Measurements from ENCODE around the gene YWHAE. TPM values are rescaled to one million over a fixed set of nuclear protein-coding genes. Genes with fewer than 3 reads are reported as not detected.

The YWHAE gene
- total and polyA plus RNA-seq, 9 of the 15 experiments (the other 6 are each of a cell fraction or from before 2014, with no cell fraction given) = 184 to 727 (median 448) TPM

DNA sequence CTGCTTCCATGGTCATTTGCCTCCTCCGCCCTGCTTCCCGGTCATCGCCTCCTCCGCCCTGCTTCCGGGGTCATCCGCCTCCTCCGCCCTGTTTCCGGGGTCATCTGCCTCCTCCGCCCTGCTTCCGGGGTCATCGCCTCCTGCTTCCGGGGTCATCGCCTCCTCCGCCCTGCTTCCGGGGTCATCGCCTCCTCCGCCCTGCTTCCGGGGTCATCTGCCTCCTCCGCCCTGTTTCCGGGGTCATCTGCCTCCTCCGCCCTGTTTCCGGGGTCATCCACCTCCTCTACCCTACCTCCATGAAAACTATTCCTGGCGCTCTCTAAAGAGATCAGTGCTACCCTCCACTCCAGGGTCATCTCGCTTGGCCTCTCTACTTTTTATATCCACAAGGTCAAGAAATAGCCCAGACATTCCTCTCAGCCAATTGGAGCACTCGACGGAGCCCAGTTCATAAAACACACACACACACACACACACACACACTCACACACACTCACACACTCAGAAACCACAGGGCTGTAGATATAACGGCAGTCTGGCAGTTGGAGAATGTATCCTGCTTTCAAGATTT is 75.7 kb downstream of the YWHAE start (continued):
- TF ChIP-seq, protein P1, sequence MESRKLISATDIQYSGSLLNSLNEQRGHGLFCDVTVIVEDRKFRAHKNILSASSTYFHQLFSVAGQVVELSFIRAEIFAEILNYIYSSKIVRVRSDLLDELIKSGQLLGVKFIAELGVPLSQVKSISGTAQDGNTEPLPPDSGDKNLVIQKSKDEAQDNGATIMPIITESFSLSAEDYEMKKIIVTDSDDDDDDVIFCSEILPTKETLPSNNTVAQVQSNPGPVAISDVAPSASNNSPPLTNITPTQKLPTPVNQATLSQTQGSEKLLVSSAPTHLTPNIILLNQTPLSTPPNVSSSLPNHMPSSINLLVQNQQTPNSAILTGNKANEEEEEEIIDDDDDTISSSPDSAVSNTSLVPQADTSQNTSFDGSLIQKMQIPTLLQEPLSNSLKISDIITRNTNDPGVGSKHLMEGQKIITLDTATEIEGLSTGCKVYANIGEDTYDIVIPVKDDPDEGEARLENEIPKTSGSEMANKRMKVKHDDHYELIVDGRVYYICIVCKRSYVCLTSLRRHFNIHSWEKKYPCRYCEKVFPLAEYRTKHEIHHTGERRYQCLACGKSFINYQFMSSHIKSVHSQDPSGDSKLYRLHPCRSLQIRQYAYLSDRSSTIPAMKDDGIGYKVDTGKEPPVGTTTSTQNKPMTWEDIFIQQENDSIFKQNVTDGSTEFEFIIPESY (CRISPR knock-in tag; IDR thresholded peaks at IDR 0.05) = no peak
- TF ChIP-seq ZC3H4 (CRISPR knock-in tag; IDR thresholded peaks at IDR 0.05; ENCODE audit: borderline replicate concordance) = no peak
- no peak for TF ChIP-seq ZNF324 (CRISPR knock-in tag; IDR thresholded peaks at IDR 0.05)
- TF ChIP-seq KHSRP (IDR thresholded peaks at IDR 0.05) = no peak
- no peak for TF ChIP-seq SRSF9 (IDR thresholded peaks at IDR 0.05; ENCODE audit: borderline replicate concordance, low read depth, low read length)
- TF ChIP-seq EWSR1 (IDR thresholded peaks at IDR 0.05; ENCODE audit: borderline replicate concordance, low read depth, partially characterized antibody) = no peak
- TF ChIP-seq RFX5 (IDR thresholded peaks at IDR 0.05; ENCODE audit: low read depth, low read length) = no peak
- TF ChIP-seq, protein P2, sequence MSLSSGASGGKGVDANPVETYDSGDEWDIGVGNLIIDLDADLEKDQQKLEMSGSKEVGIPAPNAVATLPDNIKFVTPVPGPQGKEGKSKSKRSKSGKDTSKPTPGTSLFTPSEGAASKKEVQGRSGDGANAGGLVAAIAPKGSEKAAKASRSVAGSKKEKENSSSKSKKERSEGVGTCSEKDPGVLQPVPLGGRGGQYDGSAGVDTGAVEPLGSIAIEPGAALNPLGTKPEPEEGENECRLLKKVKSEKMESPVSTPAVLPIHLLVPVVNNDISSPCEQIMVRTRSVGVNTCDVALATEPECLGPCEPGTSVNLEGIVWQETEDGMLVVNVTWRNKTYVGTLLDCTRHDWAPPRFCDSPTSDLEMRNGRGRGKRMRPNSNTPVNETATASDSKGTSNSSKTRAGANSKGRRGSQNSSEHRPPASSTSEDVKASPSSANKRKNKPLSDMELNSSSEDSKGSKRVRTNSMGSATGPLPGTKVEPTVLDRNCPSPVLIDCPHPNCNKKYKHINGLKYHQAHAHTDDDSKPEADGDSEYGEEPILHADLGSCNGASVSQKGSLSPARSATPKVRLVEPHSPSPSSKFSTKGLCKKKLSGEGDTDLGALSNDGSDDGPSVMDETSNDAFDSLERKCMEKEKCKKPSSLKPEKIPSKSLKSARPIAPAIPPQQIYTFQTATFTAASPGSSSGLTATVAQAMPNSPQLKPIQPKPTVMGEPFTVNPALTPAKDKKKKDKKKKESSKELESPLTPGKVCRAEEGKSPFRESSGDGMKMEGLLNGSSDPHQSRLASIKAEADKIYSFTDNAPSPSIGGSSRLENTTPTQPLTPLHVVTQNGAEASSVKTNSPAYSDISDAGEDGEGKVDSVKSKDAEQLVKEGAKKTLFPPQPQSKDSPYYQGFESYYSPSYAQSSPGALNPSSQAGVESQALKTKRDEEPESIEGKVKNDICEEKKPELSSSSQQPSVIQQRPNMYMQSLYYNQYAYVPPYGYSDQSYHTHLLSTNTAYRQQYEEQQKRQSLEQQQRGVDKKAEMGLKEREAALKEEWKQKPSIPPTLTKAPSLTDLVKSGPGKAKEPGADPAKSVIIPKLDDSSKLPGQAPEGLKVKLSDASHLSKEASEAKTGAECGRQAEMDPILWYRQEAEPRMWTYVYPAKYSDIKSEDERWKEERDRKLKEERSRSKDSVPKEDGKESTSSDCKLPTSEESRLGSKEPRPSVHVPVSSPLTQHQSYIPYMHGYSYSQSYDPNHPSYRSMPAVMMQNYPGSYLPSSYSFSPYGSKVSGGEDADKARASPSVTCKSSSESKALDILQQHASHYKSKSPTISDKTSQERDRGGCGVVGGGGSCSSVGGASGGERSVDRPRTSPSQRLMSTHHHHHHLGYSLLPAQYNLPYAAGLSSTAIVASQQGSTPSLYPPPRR (CRISPR knock-in tag; IDR thresholded peaks at IDR 0.05; ENCODE audit: borderline replicate concordance) = no peak
- no peak for TF ChIP-seq HNRNPL (IDR thresholded peaks at IDR 0.05; ENCODE audit: low read depth, low read length)
- TF ChIP-seq JUNB (CRISPR knock-in tag; conservative IDR thresholded peaks at IDR 0.05) = no peak
- no peak for TF ChIP-seq HDAC3 (IDR thresholded peaks at IDR 0.05; ENCODE audit: borderline replicate concordance, partially characterized antibody)
- no peak for TF ChIP-seq PTTG1 (tag; IDR thresholded peaks at IDR 0.05; ENCODE audit: low read depth)
- TF ChIP-seq PTBP1 (IDR thresholded peaks at IDR 0.05; ENCODE audit: low read depth, low read length) = no peak
- TF ChIP-seq KAT8 (IDR thresholded peaks at IDR 0.05; ENCODE audit: low read depth) = no peak
- no peak for TF ChIP-seq NONO (IDR thresholded peaks at IDR 0.05; ENCODE audit: low read depth in 2 of 2, low read length in 1 of 2)
- no peak for TF ChIP-seq HDGF (IDR thresholded peaks at IDR 0.05)
- TF ChIP-seq DMBX1 (CRISPR knock-in tag; IDR thresholded peaks at IDR 0.05; ENCODE audit: borderline replicate concordance) = no peak
- TF ChIP-seq NFATC3 (IDR thresholded peaks at IDR 0.05) = no peak
- peak; percentile 50 for TF ChIP-seq PCBP1 (IDR thresholded peaks at IDR 0.05; ENCODE audit: low read depth, low read length, poor library complexity, severe bottlenecking)
- peak; percentile 78 for TF ChIP-seq ZNF766 (CRISPR knock-in tag; conservative IDR thresholded peaks at IDR 0.05)
- TF ChIP-seq, protein P3, sequence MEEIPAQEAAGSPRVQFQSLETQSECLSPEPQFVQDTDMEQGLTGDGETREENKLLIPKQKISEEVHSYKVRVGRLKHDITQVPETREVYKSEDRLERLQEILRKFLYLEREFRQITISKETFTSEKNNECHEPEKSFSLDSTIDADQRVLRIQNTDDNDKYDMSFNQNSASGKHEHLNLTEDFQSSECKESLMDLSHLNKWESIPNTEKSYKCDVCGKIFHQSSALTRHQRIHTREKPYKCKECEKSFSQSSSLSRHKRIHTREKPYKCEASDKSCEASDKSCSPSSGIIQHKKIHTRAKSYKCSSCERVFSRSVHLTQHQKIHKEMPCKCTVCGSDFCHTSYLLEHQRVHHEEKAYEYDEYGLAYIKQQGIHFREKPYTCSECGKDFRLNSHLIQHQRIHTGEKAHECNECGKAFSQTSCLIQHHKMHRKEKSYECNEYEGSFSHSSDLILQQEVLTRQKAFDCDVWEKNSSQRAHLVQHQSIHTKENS (CRISPR knock-in tag; IDR thresholded peaks at IDR 0.05) = no peak
- TF ChIP-seq SPI1 (IDR thresholded peaks at IDR 0.05; ENCODE audit: borderline replicate concordance, low read depth, low read length) = no peak
- no peak for TF ChIP-seq CEBPB (tag; IDR thresholded peaks at IDR 0.05)

All from K562 (cell line).